Occipital lobe (tissue), 2 donors: Measurements from ENCODE around the gene CBARP. TPM values are rescaled to one million over a fixed set of nuclear protein-coding genes. Genes with fewer than 3 reads are reported as not detected.

Experiments used
- DNase-seq: peaks from one replicate; lab custom pipeline; 2025; lab: John Stamatoyannopoulos, UW
- total RNA-seq: library from RNA; depleted of rRNA; stranded (reverse); fragments of >200 nt; gene quantifications from one replicate; pipeline ENCODE4 v1.2.3, GENCODE V29; 2014

The CBARP gene
- total RNA-seq, 1 donor from 2014 or later, result 6.6 TPM

DNA sequence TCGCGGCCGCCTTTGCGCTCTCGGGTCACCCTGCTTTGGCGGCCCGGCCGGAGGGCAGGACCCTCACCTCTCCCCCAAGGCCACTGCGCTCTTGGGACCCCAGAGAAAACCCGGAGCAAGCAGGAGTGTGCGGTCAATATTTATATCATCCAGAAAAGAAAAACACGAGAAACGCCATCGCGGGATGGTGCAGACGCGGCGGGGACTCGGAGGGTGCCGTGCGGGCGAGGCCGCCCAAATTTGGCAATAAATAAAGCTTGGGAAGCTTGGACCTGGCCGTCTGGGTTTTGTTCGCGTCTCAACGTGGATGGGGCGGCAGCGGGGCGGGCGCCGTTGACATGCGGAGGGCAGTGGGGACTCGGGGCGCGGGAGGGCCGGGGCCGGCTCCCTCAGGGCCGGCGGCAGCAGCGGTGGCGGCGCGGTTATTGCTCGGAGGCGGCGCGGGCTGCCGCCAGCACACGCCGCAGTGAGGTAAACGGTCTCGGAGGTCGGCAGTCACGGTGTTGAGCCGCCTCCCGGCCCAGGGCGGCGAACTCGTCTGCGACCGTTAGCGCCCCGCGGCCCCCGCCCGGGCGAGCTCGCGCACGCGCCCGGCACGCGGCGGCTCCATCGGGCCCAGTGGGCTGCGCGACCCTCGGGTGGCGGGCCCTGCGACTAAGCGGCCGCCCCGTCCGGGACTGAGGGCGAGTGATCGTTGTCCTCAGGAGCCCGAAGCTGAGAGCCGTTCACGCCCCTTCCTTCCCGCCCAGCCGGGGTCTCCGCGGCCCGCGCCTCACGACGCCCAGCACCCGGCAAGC, 9.4 kb downstream of the CBARP start:
- no peak for DNase-seq

DNA sequence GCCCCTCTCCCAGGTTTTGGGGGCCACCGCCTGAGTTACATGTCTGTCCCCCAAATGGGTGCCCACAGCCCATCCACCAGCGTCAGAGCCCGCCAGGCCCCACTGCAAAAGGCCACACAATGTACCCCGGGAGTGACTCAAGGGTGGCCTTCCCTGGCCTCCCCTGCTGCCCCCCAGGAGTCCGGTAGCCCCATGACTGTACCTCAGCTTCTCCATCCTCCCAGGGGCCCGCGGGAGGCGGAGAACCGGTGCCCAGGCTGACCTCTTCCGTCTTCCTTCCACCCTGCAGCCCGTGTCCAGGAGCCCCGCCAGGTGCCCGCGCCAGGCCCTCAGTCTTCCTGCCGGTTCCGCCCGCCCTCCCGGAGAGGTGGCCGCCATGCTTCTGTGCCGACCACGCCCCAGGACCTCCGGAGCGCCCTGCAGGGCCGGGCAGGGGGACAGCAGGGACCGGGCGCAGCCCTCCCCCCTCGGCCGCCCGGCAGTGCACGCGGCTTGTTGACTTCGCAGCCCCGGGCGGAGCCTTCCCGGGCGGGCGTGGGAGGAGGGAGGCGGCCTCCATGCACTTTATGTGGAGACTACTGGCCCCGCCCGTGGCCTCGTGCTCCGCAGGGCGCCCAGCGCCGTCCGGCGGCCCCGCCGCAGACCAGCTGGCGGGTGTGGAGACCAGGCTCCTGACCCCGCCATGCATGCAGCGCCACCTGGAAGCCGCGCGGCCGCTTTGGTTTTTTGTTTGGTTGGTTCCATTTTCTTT, 10.3 kb downstream of the CBARP start:
- no peak for DNase-seq

DNA sequence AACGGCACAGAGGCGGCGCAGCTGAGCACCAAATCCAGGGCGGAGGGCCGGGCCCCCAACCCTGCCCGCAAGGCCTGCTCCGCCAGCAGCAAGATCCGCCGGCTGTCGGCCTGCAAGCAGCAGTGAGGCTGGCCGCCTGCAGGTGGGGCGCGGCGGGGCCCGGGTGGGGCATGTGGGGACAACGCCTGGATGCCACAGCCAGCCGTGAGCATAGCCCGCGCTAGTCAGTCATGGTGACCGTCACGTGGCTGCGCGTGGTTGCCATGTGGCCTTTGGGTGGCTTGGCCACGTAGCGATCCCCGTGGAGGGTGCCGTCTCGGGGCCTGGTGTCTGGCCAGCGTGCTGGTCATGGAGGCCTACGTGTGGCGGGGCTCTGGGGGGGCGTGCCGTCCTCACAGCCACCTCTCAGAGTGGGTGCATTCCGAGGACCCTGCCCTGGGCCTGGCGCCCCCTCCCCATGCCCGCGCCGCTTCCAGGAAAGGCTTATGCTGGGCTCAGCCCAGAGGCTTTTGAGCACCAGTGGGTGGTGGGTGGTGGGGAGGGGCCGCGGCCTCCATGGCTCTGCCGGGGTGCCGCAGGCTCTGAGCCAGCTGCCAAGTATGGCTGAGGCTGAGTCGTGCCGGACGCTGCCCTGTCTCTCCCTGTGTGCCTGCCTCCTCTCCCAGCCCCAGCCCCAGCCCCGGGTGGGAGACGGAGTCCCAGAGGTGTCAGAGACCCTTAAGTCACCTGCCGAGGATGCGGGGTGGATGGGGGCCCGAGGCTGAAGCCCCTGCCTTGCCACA, 11.1 kb downstream of the CBARP start:
- DNase-seq, result no peak

DNA sequence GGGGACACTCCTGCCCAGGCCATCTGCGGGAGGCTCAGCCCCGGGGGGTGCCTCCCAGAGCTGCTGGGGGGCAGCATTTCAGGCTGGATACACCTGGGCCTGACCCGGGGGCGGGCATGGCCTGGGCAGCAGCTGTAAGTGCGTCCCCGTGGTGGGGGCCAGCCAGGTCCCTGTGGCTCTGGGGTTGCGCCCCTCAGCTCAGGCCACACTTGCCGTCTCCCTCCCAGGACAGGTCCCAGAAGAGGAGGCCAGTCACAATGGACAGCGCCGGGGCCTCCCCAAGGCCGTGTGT, 11.6 kb downstream of the CBARP start:
- no peak for DNase-seq

DNA sequence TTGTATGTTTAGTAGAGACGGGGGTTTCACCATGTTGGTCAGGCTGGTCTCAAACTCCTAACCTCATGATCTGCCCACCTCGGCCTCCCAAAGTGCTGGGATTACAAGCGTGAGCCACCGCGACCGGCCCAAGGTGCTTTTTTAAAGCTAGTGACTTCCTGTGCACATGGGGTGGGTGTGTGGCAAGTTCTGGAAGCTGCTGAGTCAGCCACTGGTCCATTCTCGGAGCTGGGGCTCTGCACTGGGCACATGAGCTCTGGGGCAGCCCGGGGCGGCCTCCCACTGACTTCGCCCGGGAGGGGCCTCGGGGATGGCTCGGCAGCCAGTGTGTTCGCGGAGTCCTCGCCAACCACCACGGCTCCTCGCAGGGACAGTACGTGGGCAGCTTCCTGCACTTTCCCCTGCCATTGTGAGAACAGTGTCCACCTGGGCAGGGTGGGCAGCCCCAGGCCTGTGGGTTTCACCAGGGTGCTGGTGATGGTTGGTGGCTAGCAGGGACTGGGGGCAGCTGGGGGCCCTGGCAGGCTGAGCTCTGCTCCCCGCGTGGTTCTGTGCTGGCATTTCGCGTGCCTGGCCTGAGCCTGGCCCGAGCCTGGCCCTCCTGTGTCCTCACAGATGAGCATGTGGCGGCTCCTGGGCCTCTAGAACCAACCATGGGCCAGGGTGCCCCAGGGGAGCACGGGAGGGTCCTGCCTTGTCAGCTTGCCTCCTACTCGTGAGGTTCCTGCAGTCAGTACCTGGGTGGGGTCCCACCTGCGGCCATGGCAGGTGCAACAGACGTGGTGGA, 12.2 kb downstream of the CBARP start:
- no peak for DNase-seq

DNA sequence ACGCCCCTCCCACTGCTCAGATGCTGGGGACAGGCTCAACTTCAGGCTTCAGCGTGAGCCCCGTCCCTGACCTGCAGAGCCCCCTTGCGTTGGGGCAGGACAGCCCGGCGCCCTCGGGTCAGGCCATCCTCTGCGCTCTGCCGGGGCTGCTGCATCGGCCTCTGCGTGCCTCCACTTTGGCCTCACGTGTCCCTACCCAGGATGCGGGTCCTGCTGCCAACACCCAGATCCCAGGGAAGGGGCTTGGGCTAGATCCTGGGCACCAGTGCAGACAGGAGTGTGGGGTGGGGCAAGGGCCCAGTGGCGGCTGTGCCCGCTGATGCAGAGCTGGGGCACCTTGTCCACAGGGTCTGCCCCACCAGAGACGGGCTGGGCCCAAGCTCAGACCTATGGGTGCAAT, 13.0 kb downstream of the CBARP start:
- DNase-seq, result no peak

DNA sequence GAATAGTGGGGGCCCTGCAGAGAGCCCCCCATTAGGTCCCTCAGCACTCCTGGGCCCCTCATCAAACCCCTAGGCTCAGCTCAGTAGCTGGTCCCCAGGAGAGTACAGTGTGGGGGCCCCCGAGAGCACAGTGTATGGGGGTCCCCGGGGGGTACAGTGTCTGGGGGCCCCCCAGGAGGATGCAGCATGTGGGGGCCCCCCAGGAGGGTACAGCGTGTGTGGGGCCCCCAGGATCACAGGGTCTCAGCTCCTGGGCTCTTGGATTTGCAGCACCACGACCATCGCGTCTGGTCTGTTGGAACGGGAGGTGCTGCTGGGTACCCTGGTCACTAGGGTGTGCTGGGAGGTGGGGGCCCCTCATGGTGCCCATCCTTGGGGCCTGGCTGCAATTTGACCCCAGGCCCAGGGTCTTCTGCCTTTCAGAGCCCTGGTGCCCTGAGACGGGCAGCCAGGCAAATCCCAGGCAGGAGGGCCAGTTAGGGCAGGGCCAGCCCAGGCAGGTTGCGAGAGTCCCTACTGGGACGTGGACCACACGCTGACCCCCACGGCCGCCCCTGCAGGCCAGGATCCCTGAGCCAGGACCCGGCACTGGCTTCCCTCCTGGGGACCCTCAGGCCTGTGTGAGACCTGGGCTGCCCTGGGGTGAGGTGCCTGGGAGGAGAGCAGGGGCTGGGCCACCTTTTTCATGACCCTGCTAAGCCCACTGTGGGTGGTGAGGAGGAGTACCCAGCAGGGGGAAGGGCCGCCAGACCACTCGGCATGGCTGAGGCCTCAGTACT, 13.6 kb downstream of the CBARP start:
- no peak for DNase-seq

DNA sequence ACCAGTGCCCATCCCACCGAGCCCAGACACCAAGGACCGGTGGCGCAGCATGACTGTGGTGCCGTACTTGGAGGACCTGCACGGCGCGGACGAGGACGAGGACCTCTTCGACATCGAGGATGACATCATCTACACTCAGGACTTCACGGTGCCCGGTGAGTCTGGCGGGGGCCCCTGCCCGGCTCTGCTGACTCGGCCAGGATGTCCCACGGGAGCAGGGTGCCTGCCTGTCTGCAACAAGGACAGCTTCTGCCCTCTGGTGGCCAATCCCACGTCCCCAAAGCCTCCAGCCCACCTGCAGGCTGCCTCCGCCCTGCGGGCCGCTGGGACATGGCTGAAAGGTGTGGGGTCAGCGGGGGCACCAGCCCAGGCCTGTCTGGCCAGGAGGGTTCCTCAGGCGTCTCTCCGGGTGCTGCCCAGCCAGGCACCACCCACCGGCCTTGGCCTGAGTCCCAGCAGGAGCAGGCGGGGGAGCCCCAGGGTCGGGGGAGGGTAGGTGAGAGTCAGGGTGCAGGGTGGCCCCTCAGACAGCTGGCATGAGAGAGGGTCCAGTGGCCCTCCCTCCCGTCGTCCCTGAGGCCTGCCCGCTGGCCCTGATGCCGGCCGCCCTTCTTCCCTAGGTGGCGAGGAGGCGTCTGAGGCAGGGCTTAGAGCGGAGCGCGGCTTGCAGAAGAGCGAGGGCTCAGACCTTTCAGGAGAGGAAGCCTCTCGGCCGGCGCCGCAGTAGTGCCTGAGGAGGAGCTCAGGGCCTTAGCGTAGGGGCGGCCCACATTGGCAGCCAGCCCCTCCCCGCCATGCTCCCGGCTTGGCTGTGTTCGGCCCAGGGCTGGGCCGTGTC, 14.6 kb downstream of the CBARP start:
- DNase-seq, result no peak

DNA sequence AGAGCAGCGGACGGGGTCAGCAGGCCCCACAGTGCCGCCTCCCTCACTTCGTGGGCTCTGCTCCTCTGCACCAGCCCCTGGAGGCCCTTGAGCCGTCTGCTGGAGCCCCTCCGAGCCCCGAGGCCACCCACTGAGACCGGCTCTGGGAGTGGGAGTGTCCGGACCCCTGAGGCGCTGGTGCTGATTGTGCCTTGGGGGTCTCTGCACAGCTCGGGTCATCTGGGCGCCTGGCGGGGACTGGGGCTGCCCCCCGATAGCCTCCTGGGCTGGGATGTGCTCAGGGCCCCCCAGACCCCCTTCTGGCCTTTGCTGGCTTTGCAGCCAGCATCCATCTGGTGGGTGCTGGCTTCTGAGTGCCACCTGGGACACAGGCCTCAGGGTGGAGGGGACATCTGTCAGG, 15.4 kb downstream of the CBARP start:
- DNase-seq, result no peak

DNA sequence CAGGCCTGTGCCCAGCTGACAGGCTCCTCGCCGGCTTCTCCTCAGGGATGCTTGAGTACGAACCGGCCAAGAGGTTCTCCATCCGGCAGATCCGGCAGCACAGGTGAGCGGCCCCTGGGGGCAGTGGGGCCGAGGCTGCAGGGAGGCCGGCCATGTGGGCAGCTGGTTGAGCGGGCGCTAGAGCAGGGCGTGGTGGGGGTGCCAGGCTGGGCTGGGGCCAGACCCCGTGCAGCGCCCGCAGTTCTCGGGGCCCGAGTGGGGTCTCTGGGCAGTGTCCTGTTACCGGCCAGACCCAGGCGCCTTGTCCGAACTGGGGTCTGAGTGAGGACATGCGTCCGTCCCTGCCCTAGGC, 15.9 kb downstream of the CBARP start:
- no peak for DNase-seq

DNA sequence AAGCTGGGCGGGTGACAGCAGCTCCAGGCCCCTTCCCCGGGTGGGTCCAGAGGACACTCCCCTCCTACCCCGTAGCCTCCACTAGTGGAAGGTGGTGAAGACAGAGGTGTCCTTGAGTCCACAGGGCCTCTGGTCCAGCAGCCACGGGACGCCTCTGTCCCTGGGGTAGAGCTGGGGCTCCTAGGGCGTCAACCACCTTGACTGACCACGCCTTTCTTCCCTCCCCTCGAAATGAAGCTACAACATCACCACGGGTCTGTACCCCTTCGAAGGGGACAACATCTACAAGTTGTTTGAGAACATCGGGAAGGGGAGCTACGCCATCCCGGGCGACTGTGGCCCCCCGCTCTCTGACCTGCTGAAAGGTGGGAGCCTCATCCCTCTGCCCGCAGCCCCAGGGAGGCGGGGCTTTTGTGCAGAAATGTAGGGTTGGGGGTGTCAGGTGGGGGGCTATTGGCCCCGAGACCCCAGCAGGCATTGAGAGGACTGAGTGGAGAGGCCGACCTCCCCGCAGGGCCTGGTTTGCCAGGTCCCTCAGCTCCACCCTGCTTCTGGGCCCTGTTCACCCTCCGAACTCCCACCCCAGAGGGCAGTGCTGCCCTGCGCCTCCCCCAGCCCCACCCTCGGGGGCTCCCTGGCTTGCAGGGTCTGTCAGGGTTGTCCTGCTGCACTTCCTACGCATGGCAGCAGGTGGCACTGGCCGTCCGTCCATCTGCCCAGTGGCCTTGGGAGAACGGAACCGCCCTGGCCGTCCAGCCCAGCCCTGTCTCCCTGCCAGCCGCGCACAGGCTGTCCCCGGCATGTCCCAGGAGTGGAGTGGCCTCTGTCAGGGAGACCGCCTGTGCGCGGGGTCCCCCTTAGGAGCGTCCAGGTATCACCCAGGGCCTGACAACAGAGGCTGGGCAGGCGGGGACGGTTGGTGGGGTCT, 16.6 kb downstream of the CBARP start:
- DNase-seq, result no peak

DNA sequence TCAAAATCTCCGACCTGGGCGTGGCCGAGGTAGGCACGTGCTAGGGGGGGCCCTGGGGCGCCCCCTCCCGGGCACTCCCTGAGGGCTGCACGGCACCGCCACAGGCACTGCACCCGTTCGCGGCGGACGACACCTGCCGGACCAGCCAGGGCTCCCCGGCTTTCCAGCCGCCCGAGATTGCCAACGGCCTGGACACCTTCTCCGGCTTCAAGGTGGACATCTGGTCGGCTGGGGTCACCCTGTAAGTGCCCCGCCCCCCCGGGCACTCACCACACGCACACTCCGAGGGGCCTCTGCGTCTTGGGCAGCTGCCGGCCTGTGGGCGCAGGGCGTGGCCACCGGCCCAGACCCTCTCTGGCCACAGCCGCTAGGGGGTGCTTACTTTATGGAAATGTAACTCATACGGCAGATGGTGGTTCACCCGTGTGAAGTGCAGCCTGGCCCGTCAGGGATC, 17.3 kb downstream of the CBARP start:
- DNase-seq, result no peak

DNA sequence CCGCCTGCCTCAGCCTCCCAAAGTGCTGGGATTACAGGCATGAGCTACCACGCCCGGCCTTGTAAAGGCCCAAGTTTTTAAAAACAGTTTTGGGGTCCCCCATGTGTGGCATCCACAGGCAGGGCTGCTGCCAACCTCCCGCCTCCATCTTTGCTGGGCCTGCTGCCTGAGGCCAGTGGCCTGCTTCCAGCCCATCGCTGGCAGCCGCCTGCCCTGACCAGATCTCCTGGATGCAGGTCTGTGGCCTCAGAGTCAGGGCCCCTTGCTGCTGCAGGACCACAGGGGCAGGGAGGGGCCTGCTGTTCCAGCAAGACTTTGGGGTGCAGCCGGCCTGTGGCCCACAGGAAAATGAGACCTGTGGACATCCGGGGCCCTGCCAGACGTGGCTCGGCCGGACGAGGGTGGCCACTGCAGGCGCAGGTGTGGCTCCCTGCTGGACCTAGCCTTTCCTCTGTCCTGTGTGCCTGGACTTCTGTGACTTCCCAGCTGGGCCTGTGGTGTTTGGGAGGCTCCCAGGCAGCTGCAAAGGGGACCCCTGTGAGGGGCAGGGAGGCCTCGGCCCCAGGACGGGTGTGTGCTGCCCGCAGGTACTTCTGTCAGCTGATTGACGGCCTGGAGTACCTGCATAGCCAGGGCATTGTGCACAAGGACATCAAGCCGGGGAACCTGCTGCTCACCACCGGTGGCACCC, 17.9 kb downstream of the CBARP start:
- no peak for DNase-seq

DNA sequence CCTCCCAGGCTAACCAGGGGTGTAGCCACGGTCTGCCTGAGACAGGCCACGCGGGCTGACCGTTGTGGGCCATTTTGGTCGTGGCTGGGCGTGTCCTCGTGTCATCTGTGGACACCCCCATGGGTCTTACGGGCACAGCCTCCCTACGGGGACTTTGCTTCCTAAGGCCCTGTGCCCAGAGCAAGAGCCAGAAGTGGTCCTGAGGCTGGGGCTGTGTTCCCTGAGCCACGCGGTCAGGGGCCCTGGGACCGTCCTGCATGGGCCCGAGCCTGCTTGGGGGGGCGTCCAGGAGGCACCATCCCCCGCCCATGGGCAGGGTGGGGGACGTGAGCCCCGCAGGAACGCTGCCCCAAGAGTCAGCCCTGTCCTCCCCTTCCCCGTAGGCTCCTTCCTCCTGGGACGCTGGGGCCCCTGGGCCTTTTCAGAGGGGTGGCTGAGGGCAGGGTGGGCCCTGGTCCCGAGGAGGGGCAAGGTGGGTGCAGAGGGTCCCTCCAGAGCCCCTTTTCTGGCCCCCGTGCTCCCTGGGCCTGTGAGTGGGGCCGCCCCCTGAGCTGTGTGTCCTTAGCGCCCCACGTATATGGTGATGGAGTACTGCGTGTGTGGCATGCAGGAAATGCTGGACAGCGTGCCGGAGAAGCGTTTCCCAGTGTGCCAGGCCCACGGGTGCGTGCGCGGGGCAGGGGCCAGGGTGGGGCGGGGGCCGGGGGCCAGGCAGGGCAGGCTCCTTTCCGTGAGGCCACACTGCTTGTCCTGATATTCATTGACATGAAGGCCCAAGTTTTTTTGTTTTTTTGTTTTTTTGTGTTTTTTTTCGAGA, 18.8 kb downstream of the CBARP start:
- DNase-seq, result no peak

DNA sequence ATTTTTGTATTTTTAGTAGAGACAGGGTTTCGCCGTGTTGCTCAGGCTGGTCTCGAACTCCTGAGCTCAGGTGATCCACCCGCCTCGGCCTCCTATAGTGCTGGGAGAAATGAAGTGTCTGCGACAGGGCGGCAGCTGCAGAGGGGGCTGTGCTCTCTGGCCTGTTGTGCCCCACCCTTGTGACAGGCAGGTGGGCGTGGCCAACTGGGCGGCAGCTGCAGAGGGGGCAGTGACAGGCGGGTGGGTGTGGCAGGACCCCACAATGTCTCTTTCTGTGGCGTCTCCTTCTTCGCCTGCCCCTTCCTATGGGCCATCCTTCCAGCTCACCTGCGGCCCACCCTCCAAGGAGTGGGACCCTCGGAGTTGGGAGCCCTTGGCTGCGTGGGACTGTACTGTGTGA, 20.4 kb downstream of the CBARP start:
- no peak for DNase-seq

DNA sequence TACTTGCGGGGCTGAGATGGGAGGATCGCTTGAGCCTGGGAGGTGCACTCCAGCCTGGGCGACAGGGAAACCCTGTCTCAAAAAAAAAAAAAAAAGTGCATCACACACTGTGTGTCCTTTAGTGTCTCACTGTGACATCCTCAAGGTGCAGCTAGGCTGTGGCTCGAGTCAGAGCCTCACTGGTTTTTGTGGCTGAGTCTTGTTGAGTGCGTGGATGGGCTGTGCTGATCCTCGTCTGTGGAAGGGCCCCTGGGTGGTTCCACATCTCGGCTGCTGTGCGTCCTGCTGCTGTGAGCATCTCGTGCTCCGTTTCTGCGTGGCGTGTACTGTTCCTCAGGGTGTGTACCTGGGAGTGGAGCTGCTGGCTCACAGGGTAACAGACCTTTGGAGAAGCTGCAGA, 21.0 kb downstream of the CBARP start:
- DNase-seq, result no peak
